Choroid plexus epithelial cell (primary cell): ENCODE results near the gene DCTN3.

ENCODE experiments used
- DNase-seq: peaks from one replicate; pipeline ENCODE4 v3.0.0-alpha.2; 2010; ENCODE audit warnings: low read depth
- H3K4me3 ChIP-seq: 2 replicates; pipeline ENCODE4 v1.5.1; 2011; ENCODE audit warnings: low read depth, mild to moderate bottlenecking, control low read depth, low read length, moderate library complexity
- CTCF ChIP-seq: conservative IDR thresholded peaks from 2 replicates; pipeline ENCODE4 v1.5.1; 2011; ENCODE audit warnings: low read depth, mild to moderate bottlenecking, control low read depth, inconsistent platforms, low read length, moderate library complexity

The DCTN3 gene

GRCh38 chr9:34635556-34635955, 15.3 kb upstream of the DCTN3 start:
- H3K4me3 ChIP-seq = no peak overlapping the region
- no peak for TF ChIP-seq CTCF
- no peak for DNase-seq

- no peak for TF ChIP-seq CTCF
- DNase-seq = no peak
- H3K4me3 ChIP-seq = no peak overlapping the region
These were observed 14.4 kb upstream of the DCTN3 start for GRCh38 chr9:34634551-34635248.

GRCh38 chr9:34633851-34634550, 13.7 kb upstream of the DCTN3 start:
- peak; percentile 80 for DNase-seq
- TF ChIP-seq CTCF = peak; percentile 91
- H3K4me3 ChIP-seq = no peak overlapping the region

- DNase-seq = no peak
- H3K4me3 ChIP-seq = no peak overlapping the region
- TF ChIP-seq CTCF = no peak
These were observed 12.9 kb upstream of the DCTN3 start for GRCh38 chr9:34633166-34633565.

DNA sequence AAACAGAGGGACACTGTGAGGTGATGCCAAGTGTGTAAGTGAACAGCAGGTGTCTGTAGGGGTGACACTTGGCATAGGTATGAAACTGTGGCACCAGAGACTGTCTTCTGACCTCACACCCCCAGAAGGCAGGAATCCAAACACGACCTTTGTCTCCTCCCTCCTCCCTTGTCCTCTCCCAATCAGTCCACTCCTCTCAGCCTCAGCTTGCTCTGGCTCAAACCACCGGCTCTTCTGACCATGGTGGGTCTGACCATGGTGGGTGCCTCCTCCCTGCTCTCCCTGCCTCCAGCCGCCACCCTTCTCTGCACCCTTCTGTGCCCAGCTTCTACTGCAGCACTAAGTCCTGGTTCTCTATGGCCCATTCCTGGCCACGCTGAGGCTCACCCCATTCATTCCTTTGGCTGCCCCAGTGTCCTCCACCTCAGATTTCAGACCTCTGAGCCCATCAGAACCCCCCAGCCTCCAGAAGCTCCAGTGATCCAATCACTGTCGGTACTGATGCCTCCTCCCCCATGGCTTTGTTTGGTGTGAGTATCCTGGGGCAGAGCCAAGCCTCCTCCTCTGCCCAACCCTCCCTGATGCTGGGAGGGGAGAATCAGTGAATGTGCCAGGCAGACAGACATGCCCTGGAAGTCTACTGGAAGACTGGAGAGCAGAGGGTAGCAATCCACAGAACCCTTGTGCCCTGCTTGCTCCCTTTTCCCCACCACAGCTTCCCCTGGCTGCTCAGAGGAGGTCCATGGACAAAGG, 10.3 kb upstream of the DCTN3 start:
- TF ChIP-seq CTCF = no peak
- DNase-seq = no peak
- no peak overlapping the region for H3K4me3 ChIP-seq

DNA sequence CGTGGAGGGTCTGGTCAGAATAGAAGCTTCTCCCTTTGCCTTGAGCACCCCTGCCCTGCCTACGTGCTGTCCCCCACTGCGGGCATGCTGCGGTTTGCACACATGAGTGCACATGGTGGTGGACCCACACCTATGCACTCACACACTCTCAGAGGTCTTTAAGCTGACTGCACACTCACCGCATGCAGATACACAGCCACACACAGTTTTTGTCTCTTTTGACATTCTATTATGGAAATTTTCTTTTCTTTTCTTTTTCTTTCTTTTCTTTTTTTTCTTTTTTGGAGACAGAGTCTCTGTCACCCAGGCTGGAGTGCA, 9.2 kb upstream of the DCTN3 start:
- no peak overlapping the region for H3K4me3 ChIP-seq
- TF ChIP-seq CTCF = no peak
- DNase-seq = no peak
